GM12878 (cell line): ENCODE data around the gene BTK. TPM values are rescaled to one million over a fixed set of nuclear protein-coding genes. Genes with fewer than 3 reads are reported as not detected.

Experiments used
- ATAC-seq: fragments of 200-7000 bp; cut with Tn5 transposase; 3 replicates; pipeline ENCODE4 v1.9.1; 2020; ENCODE audit warnings: mild to moderate bottlenecking, moderate library complexity
- BruUV-seq: library from RNA; stranded (reverse); fragments of 400-500 nt; replicated peaks from 2 replicates; lab custom pipeline; 2021; lab: Mats Ljungman, UMichigan
- CTCF ChIA-PET: fragments of 300-600 bp; sonication (Branson Sonifier 250); formaldehyde crosslinking; extraction: SDS; loops from one replicate; lab custom pipeline; 2021; ENCODE audit warnings: inconsistent platforms; lab: Yijun Ruan, JAX
- POLR2A ChIA-PET: fragments of 350-600 bp; formaldehyde crosslinking; extraction: SDS; loops from one replicate; lab custom pipeline; 2021; ENCODE audit warnings: inconsistent platforms; lab: Charles Lee
- RAD21 ChIA-PET: fragments of 300-600 bp; sonication (Branson Sonifier 250); formaldehyde crosslinking; loops from one replicate; lab custom pipeline; 2023; ENCODE audit warnings: antibody characterized with exemption; ENCODE audit not compliant: unreplicated experiment; lab: Charles Lee
- SMC1A ChIA-PET: fragments of 300-600 bp; sonication (Branson Sonifier 250); formaldehyde crosslinking; loops from one replicate; lab custom pipeline; 2023; ENCODE audit not compliant: unreplicated experiment, uncharacterized antibody; lab: Charles Lee
- DNase-seq: peaks from one replicate; pipeline ENCODE4 v3.0.0-alpha.2; 2011; ENCODE audit warnings: low read depth, low spot score
- FAIRE-seq: peaks from 3 replicates; lab custom pipeline; 2011; peaks lifted over from hg19 to GRCh38; lab: Jason Lieb, UNC
- H2AFZ ChIP-seq: 2 replicates; pipeline ENCODE4 v1.6.0; 2011; ENCODE audit warnings: low read depth, low read length, control low read depth; ENCODE audit not compliant: control insufficient read depth
- H3K27ac ChIP-seq: 2 replicates; pipeline ENCODE4 v1.5.1; 2011; ENCODE audit warnings: control low read depth; ENCODE audit not compliant: control insufficient read depth, insufficient read depth
- H3K27me3 ChIP-seq, 2 experiments: replicated peaks in 1 of 2; 2 replicates each; pipeline versions ENCODE4 v1.6.0 to v1.6.1; 2011; ENCODE audit warnings: low read length in 1 of 2; ENCODE audit not compliant: control insufficient read depth in 2 of 2, insufficient read depth in 2 of 2
- H3K36me3 ChIP-seq, 2 experiments: 2 replicates each; pipeline ENCODE4 v1.5.1; 2011; ENCODE audit warnings: low read length in 1 of 2; ENCODE audit not compliant: control insufficient read depth in 2 of 2, insufficient read depth in 2 of 2
- H3K4me1 ChIP-seq: 2 replicates; pipeline ENCODE4 v1.6.1; 2011; ENCODE audit warnings: mild to moderate bottlenecking, low read length, moderate library complexity, mixed read lengths; ENCODE audit not compliant: control insufficient read depth, insufficient read depth
- H3K4me2 ChIP-seq: 2 replicates; pipeline ENCODE4 v1.6.0; 2011; ENCODE audit warnings: control low read depth; ENCODE audit not compliant: control insufficient read depth, insufficient read depth
- H3K4me3 ChIP-seq: fragments of 200-600 bp; sonication (generic); 2 replicates; pipeline ENCODE4 v1.5.1; 2016
- H3K79me2 ChIP-seq: 2 replicates; pipeline ENCODE4 v1.6.0; 2011; ENCODE audit warnings: low read length; ENCODE audit not compliant: control insufficient read depth, insufficient read depth
- H3K9ac ChIP-seq: 2 replicates; pipeline ENCODE4 v1.8.0; 2011; ENCODE audit warnings: low read length, control low read depth, mixed read lengths; ENCODE audit not compliant: control insufficient read depth, insufficient read depth
- H3K9me3 ChIP-seq: replicated peaks from 3 replicates; pipeline ENCODE4 v1.5.1; 2011; ENCODE audit warnings: mild to moderate bottlenecking, low read length; ENCODE audit not compliant: control insufficient read depth, insufficient read depth
- H4K20me1 ChIP-seq: 2 replicates; pipeline ENCODE4 v1.6.0; 2011; ENCODE audit not compliant: control insufficient read depth, insufficient read depth
- CHD2 ChIP-seq: IDR thresholded peaks from 2 replicates; pipeline ENCODE4 v1.6.1; 2011; ENCODE audit warnings: low read depth, low read length, improper control_type of control experiment, borderline replicate concordance
- IRF4 ChIP-seq: IDR thresholded peaks from 2 replicates; pipeline ENCODE4 v1.6.1; 2011; ENCODE audit warnings: low read depth, low read length
- KDM1A ChIP-seq: fragments of 200-600 bp; sonication (generic); IDR thresholded peaks from 2 replicates; pipeline ENCODE4 v1.6.1; 2016; ENCODE audit warnings: borderline replicate concordance
- MEF2A ChIP-seq: IDR thresholded peaks from 2 replicates; pipeline ENCODE4 v1.6.1; 2011; ENCODE audit warnings: low read depth, mild to moderate bottlenecking, low read length, moderate library complexity; ENCODE audit not compliant: insufficient read depth
- MEF2B ChIP-seq: fragments of 450-650 bp; IDR thresholded peaks from 2 replicates; pipeline ENCODE4 v1.6.1; 2018; ENCODE audit warnings: mild to moderate bottlenecking, moderate library complexity; ENCODE audit not compliant: partially characterized antibody, poor library complexity, severe bottlenecking
- NFXL1 ChIP-seq: fragments of 450-650 bp; IDR thresholded peaks from 2 replicates; pipeline ENCODE4 v1.6.1; 2017; ENCODE audit warnings: antibody characterized with exemption, mild to moderate bottlenecking, borderline replicate concordance
- POLR2AphosphoS5 ChIP-seq: IDR thresholded peaks from 2 replicates; pipeline ENCODE4 v1.6.1; 2011; ENCODE audit warnings: mild to moderate bottlenecking, low read length, inconsistent platforms
- TARDBP ChIP-seq: IDR thresholded peaks from 2 replicates; pipeline ENCODE4 v1.6.1; 2016; ENCODE audit warnings: borderline replicate concordance
- WGBS: methylation state at CpG from one replicate; pipeline ENCODE4 v1.1.6; 2016; ENCODE audit warnings: low lambda C conversion rate; ENCODE audit not compliant: insufficient replicate concordance, insufficient coverage; ENCODE audit errors: missing lambda C conversion rate; 5-methylcytosine and 5-hydroxymethylcytosine counted together
- in situ Hi-C: fragments of 300-500 bp; cut with MboI; formaldehyde crosslinking; loops from 9 replicates; pipeline ENCODE4 v1.14.3; 2018; ENCODE audit warnings: mixed read lengths
- intact Hi-C: fragments of 100-400 bp; cut with micrococcal nuclease; formaldehyde crosslinking; loops from one replicate; pipeline ENCODE4 v1.14.2; 2022; ENCODE audit not compliant: unreplicated experiment
- polyA plus RNA-seq, 11 experiments: library from polyadenylated mRNA; depleted of rRNA in 4 of 11; unstranded in 6 of 11; stranded (reverse) in 5 of 11; fragments of >200 nt; fragmentation: Nextera tagmentation in 4 of 11; fragmentation: Illumina TruSeq in 1 of 11; extraction: Ambion mirVana in 4 of 11; extraction: Trizol in 1 of 11; gene quantifications; 1 replicate in 1 of 11; 2 replicates in 10 of 11; pipeline versions ENCODE4 v1.2.1 to v1.2.3, GENCODE V29; 2011 to 2016; ENCODE audit warnings: inconsistent platforms in 2 of 11, missing spikeins in 2 of 11, low read depth in 1 of 11
- total RNA-seq, 4 experiments: library from RNA; depleted of rRNA in 3 of 4; stranded (reverse); fragments of >200 nt in 3 of 4; fragmentation: Illumina TruSeq in 1 of 4; extraction: Trizol in 1 of 4; gene quantifications; 2 replicates each; pipeline versions ENCODE4 v1.2.1 to v1.2.3, GENCODE V29; 2013 to 2021

BTK gene
- total and polyA plus RNA-seq, 10 of the 15 experiments (the other 5 are each of a cell fraction or from before 2014, with no cell fraction given), result 24.0 to 154 (median 88.9) TPM

GRCh38 chrX:101394372-101394771 is 8.4 kb upstream of the BTK start:
- Histone ChIP-seq H3K27me3 (no peaks in the 10 kb centered on the region), H3K27ac (no peak overlapping the region), H4K20me1 (no peaks in the 10 kb centered on the region), H3K36me3 (no peaks in the 10 kb centered on the region; a peak in 1 of 4 replicates), H3K4me1 (no peaks in the 10 kb centered on the region), H3K9me3 (no peaks in the 10 kb centered on the region), H3K9ac (no peak overlapping the region), H3K4me2 (no peak overlapping the region), H3K79me2 (peaks cover 27% of the 10 kb centered on the region), H3K4me3 (no peak overlapping the region), H2AFZ (no peak overlapping the region)
- FAIRE-seq (no peak), ATAC-seq (no peak), DNase-seq (no peak)
- POLR2A ChIA-PET, result interaction anchor here (0.6 to 2.2 kb wide), 4 partner anchors 8 to 24 kb away, joined by 3 to 5 read pairs (median 3); partner anchors contain the start of genes BTK and GLA
- CTCF ChIA-PET, result no interaction called here
- intact Hi-C loops, result loop anchor here (5.0 kb wide), 1 partner anchor 572 kb away; the partner anchor contains the start of gene CSTF2
- SMC1A ChIA-PET, result interaction anchor here (1.0 to 1.3 kb wide), 2 partner anchors 9 to 47 kb away, joined by 3 read pairs; no protein-coding TSS in a partner anchor
- in situ Hi-C loops, result no loop called here
- TF ChIP-seq POLR2AphosphoS5 (0 out of 2 replicates have a peak, but pooled peaks have one; percentile 29), MEF2B (no peak)
- RAD21 ChIA-PET, result interaction anchor here (0.6 to 0.8 kb wide), 2 partner anchors 9 to 37 kb away, joined by 3 to 4 read pairs; no protein-coding TSS in a partner anchor
- no TSS peak for BruUV-seq

GRCh38 chrX:101393530-101394305 is 7.7 kb upstream of the BTK start:
- no TSS peak for BruUV-seq
- H3K79me2 ChIP-seq, result peaks cover 27% of the 10 kb centered on the region
- WGBS, result 59% methylated on average over 10 of the region's 11 CpGs
- peak overlapping the region; percentile 50; the same call in 1 of the 2 replicates for H3K4me2 ChIP-seq
- H3K27ac ChIP-seq, result no peak overlapping the region
- H3K9ac ChIP-seq, result no peak overlapping the region
- H3K27me3 ChIP-seq, result no peaks in the 10 kb centered on the region
- H3K36me3 ChIP-seq, result no peaks in the 10 kb centered on the region; a peak in 1 of 4 replicates
- POLR2A ChIA-PET, result interaction anchor here (0.6 to 2.2 kb wide), 3 partner anchors 10 to 25 kb away, joined by 3 to 5 read pairs (median 3); partner anchors contain the start of gene GLA
- H3K4me3 ChIP-seq, result no peak overlapping the region
- SMC1A ChIA-PET, result interaction anchor here (1.0 to 1.3 kb wide), 2 partner anchors 8 to 46 kb away, joined by 3 read pairs; no protein-coding TSS in a partner anchor
- in situ Hi-C loops, result no loop called here
- RAD21 ChIA-PET, result interaction anchor here (0.6 to 0.8 kb wide), 2 partner anchors 8 to 36 kb away, joined by 3 to 4 read pairs; no protein-coding TSS in a partner anchor
- no peak for TF ChIP-seq KDM1A
- TF ChIP-seq MEF2A, result no peak
- TF ChIP-seq IRF4, result no peak
- no peak for TF ChIP-seq TARDBP
- TF ChIP-seq NFXL1, result no peak
- no peak for TF ChIP-seq CHD2
- no peaks in the 10 kb centered on the region for H3K9me3 ChIP-seq
- no peaks in the 10 kb centered on the region for H4K20me1 ChIP-seq
- DNase-seq (no peak), FAIRE-seq (no peak), ATAC-seq (no peak)
- CTCF ChIA-PET, result no interaction called here
- H3K4me1 ChIP-seq, result no peaks in the 10 kb centered on the region
- intact Hi-C loops, result loop anchor here (5.0 kb wide), 1 partner anchor 571 kb away; the partner anchor contains the start of gene CSTF2
- no peak overlapping the region for H2AFZ ChIP-seq
